ENCODE results near the gene NR6A1. TPM values are rescaled to one million over a fixed set of nuclear protein-coding genes. Genes with fewer than 3 reads are reported as not detected.

NR6A1 gene
- total RNA-seq, 1 donor from 2014 or later, result 0.92 TPM

DNA sequence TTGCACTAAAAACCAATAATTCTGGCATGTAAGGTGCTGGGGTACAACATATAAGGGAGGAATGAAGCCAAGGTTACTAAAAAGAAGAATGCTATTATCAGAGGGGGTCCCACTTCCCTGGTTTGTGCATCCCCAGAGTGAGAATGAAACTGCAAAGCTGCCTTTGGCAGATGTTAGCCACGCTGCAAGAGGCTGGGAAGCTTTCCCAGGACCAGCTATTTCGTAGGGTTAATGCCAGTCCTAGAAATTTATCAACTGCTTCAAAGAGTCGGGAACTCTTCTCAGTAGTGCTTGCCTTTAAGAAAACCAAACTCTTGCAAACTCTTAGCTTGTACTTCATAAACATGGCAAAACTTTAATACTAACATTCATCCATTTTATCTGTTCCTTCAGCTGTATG lies 176.4 kb downstream of the NR6A1 start:
- no peak overlapping the region for H3K4me3 ChIP-seq (ENCODE audit: low read depth, low read length)
- no peaks in the 10 kb centered on the region for H3K36me3 ChIP-seq (ENCODE audit: control insufficient read depth, insufficient read depth, low read length)
- no peaks in the 10 kb centered on the region for H3K27me3 ChIP-seq (ENCODE audit: control insufficient read depth, insufficient read depth, low read length)
- no peak for DNase-seq (ENCODE audit: low read depth)
- TF ChIP-seq CTCF (IDR thresholded peaks at IDR 0.05; ENCODE audit: insufficient read depth, low read length, poor library complexity, severe bottlenecking), result no peak

- DNase-seq (ENCODE audit: low read depth), result no peak
- no peak overlapping the region for H3K4me3 ChIP-seq (ENCODE audit: low read depth, low read length)
These were observed 176.9 kb downstream of the NR6A1 start for GRCh38 chr9:124594225-124594624.

DNA sequence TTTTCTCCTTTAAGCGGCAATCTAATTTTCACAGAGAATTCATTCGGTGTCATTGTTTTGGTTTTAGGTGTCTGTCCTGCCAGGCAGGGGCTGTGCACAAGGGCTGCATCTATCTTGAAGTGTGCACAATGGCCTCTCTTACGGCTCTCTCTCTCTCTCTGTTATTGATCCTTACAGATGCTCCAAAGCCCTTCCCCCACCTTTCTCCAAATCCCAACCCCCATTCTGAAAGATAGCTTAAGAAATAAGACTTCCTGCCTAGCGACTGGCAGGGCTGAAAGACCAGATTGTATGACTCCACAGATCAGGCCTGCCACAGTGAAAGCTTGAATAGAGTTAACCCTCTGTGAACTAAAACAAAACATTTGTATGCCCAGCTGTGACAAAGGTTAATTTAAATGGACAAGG lies 177.5 kb downstream of the NR6A1 start:
- H3K36me3 ChIP-seq (ENCODE audit: control insufficient read depth, insufficient read depth, low read length), result no peaks in the 10 kb centered on the region
- no peak for DNase-seq (ENCODE audit: low read depth)
- H3K27me3 ChIP-seq (ENCODE audit: control insufficient read depth, insufficient read depth, low read length), result no peaks in the 10 kb centered on the region
- no peak for TF ChIP-seq CTCF (IDR thresholded peaks at IDR 0.05; ENCODE audit: insufficient read depth, low read length, poor library complexity, severe bottlenecking)
- H3K4me3 ChIP-seq (ENCODE audit: low read depth, low read length), result no peak overlapping the region

More at GRCh38 chr9:124594225-124594624, 176.9 kb downstream of the NR6A1 start:
- no peaks in the 10 kb centered on the region for H3K27me3 ChIP-seq (ENCODE audit: control insufficient read depth, insufficient read depth, low read length)
- TF ChIP-seq CTCF (IDR thresholded peaks at IDR 0.05; ENCODE audit: insufficient read depth, low read length, poor library complexity, severe bottlenecking), result no peak
- H3K36me3 ChIP-seq (ENCODE audit: control insufficient read depth, insufficient read depth, low read length), result no peaks in the 10 kb centered on the region

GRCh38 chr9:124593200-124593599 lies 177.9 kb downstream of the NR6A1 start:
- no peak for TF ChIP-seq CTCF (IDR thresholded peaks at IDR 0.05; ENCODE audit: insufficient read depth, low read length, poor library complexity, severe bottlenecking)
- Histone ChIP-seq H3K4me3 (ENCODE audit: low read depth, low read length) (no peak overlapping the region), H3K36me3 (ENCODE audit: control insufficient read depth, insufficient read depth, low read length) (no peaks in the 10 kb centered on the region)

DNA sequence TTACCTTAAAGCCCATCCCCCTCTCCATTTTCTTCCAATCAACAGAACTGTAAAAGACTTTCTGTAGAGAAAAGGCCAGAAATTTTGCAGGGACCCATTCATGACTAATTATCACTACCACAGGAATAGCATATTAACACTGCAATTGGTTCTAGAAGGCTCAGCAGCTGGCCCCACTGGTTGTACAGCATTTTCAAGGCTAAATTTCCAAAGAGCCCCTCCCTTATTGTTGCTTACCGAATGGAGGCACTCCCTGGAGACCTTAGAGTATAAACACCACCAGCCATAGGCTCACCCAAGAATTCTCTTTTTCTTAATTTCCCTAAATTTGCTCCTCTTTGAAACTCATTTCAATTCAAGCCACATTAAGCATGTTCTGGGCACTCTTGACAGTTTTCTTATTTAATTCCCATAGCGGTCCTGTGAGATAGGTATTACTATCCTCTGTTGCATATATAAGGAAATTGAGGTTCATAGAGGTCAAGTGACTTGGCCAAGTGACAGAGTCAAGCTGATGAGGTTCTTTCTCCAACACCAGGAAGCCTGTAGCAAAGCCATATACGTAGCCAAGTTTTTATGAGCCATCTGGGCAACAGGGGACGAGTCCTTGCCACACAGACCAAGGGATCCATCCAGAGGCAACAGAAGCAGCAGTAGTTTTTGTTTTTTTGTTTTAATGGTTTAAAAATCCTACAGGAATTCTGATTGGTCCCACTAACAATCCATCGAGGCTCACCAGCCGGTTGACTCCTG lies 180.0 kb downstream of the NR6A1 start:
- Histone ChIP-seq H3K27me3 (ENCODE audit: control insufficient read depth, insufficient read depth, low read length) (no peaks in the 10 kb centered on the region), H3K36me3 (ENCODE audit: control insufficient read depth, insufficient read depth, low read length) (no peaks in the 10 kb centered on the region), H3K4me3 (ENCODE audit: low read depth, low read length) (no peak overlapping the region)
- DNase-seq (ENCODE audit: low read depth), result no peak
- no peak for TF ChIP-seq CTCF (IDR thresholded peaks at IDR 0.05; ENCODE audit: insufficient read depth, low read length, poor library complexity, severe bottlenecking)

More at GRCh38 chr9:124593200-124593599, 177.9 kb downstream of the NR6A1 start:
- DNase-seq (ENCODE audit: low read depth), result no peak
- H3K27me3 ChIP-seq (ENCODE audit: control insufficient read depth, insufficient read depth, low read length), result no peaks in the 10 kb centered on the region

DNA sequence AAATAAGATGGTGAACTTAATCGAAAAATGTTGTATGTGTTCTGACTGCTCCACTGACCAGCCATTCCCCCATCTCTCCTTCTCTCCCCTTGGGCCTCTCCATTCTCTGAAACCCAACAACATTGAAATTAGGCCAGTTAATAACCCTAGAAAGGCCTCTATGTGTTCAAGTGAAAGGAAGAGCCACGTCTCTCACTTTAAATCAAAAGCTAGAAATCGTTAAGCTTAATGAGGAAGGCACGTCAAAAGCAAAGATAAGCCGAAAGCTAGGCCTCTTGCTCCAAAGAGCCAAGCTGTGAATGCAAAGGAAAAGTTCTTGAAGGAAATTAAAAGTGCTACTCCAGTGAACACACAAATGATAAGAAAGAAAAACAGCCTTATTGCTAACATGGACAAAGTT lies 186.5 kb downstream of the NR6A1 start:
- Histone ChIP-seq H3K4me3 (ENCODE audit: low read depth, low read length) (no peak overlapping the region), H3K36me3 (ENCODE audit: control insufficient read depth, insufficient read depth, low read length) (no peaks in the 10 kb centered on the region), H3K27me3 (ENCODE audit: control insufficient read depth, insufficient read depth, low read length) (no peaks in the 10 kb centered on the region)
- no peak for DNase-seq (ENCODE audit: low read depth)
- no peak for TF ChIP-seq CTCF (IDR thresholded peaks at IDR 0.05; ENCODE audit: insufficient read depth, low read length, poor library complexity, severe bottlenecking)
